ENCODE results near the gene TTLL9.

Gene TTLL9

GRCh38 chr20:31844737-31845299 is 25.6 kb upstream of the TTLL9 start:
- no peaks in the 10 kb centered on the region for H3K9me3 ChIP-seq
- no peak overlapping the region for H3K4me3 ChIP-seq (ENCODE audit: low read depth, low read length)
- H3K36me3 ChIP-seq = no peaks in the 10 kb centered on the region
- peaks cover 9% of the 10 kb centered on the region for H3K27me3 ChIP-seq
- TF ChIP-seq, protein P1, sequence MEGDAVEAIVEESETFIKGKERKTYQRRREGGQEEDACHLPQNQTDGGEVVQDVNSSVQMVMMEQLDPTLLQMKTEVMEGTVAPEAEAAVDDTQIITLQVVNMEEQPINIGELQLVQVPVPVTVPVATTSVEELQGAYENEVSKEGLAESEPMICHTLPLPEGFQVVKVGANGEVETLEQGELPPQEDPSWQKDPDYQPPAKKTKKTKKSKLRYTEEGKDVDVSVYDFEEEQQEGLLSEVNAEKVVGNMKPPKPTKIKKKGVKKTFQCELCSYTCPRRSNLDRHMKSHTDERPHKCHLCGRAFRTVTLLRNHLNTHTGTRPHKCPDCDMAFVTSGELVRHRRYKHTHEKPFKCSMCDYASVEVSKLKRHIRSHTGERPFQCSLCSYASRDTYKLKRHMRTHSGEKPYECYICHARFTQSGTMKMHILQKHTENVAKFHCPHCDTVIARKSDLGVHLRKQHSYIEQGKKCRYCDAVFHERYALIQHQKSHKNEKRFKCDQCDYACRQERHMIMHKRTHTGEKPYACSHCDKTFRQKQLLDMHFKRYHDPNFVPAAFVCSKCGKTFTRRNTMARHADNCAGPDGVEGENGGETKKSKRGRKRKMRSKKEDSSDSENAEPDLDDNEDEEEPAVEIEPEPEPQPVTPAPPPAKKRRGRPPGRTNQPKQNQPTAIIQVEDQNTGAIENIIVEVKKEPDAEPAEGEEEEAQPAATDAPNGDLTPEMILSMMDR (IDR thresholded peaks at IDR 0.05; ENCODE audit: low read depth, low read length) = no peak
- no peak for DNase-seq
- H3K4me1 ChIP-seq = peaks cover 9% of the 10 kb centered on the region

DNA sequence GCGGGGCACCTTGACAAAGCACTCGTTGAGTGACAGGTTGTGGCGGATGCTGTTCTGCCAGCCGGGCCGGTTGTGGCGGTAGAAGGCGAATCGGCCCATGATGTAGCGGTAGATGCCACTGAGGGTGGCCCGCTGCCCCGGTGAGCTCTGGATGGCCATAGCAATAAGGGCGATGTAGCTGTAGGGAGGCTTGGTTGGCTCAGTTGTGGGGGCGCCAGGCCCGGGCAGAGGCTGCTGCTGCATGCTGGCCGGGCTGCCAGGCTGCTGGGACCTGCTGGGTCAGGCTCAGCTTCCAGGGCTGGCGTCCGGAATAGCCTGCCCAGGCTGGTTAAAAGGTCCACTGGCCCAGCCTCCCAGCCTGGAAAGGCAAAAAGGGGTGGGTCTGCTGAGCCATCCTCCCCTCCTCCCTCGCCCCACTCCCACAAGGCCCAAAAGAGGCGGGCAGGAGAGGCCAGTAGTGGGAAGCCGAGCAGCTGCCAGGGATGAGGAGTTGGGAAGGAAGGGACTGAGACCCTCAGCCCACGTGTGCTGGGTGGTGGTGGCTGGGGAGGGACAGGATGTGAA is 25.1 kb upstream of the TTLL9 start, which contains the start of gene FOXS1:
TSS of gene FOXS1 (minus strand) at position 305 of the 564 bp plus-strand sequence. CDS start at position 243, 62 bp downstream.
- H3K4me3 ChIP-seq (ENCODE audit: low read depth, low read length) = no peak within 1 kb of the TSS

GRCh38 chr20:31846793-31847138 is 23.7 kb upstream of the TTLL9 start:
- no peak overlapping the region for H3K4me3 ChIP-seq (ENCODE audit: low read depth, low read length)
- no peak for DNase-seq
- peaks cover 24% of the 10 kb centered on the region for H3K27me3 ChIP-seq

More for the DNA sequence above, 25.1 kb upstream of the TTLL9 start, which contains the start of gene FOXS1:
- no peaks in the 10 kb centered on the region for H3K36me3 ChIP-seq
- H3K9me3 ChIP-seq = no peaks in the 10 kb centered on the region
- DNase-seq = no peak
- TF ChIP-seq, protein P1 (IDR thresholded peaks at IDR 0.05; ENCODE audit: low read depth, low read length) = no peak
- H3K27me3 ChIP-seq = peaks cover 14% of the 10 kb centered on the region
- H3K4me1 ChIP-seq = peaks cover 9% of the 10 kb centered on the region

DNA sequence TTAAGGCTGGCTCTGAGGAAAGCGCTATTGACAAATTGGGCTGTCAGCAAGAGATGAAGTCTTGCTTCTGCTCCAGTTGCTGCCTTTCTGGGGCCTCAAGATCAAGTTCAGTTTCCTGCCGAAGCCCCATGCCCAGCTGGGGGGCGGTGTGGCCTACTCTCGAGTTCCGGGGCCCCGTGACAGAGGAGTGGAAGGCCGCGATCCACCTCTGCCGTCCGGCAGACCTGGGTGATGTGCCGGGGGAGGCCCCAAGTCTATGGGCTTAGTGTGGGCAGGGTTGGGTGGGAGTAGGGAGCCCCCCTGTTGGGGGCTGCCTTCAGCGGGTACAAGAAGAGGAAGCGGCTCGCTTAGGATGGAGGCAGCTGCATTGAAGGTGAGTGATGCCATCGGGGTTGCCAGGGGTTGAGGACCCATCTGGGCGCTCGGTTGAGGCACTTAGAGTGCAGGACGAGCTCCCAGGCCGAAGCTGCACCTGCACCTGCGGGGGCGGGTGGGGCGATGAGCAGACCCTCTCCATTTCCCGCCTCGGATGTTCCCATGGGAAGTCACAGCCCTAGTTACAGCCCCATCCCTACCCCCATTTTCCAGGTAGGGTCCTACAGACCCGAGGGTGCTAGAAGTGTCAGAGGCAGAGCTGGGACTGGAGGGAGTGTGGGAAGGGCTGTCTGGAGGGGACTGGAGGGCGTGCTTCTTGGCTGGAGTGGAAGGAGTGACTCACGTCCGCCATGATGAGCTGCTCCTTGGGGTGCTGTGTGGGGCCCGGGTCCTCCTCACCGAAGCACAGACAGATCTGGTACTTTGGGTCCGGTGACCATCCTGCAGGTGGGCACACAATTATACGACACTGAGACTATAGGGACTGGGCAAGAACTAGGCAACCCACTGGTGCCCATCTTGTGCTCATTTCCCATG is 22.1 kb upstream of the TTLL9 start:
- Histone ChIP-seq H3K4me3 (ENCODE audit: low read depth, low read length) (no peak overlapping the region), H3K36me3 (no peaks in the 10 kb centered on the region), H3K27me3 (peaks cover 24% of the 10 kb centered on the region), H3K4me1 (no peaks in the 10 kb centered on the region), H3K9me3 (no peaks in the 10 kb centered on the region)
- TF ChIP-seq, protein P1 (IDR thresholded peaks at IDR 0.05; ENCODE audit: low read depth, low read length) = no peak
- no peak for DNase-seq

More at GRCh38 chr20:31846793-31847138, 23.7 kb upstream of the TTLL9 start:
- H3K36me3 ChIP-seq = no peaks in the 10 kb centered on the region
- H3K9me3 ChIP-seq = no peaks in the 10 kb centered on the region
- TF ChIP-seq, protein P1 (IDR thresholded peaks at IDR 0.05; ENCODE audit: low read depth, low read length) = no peak
- peaks cover 9% of the 10 kb centered on the region for H3K4me1 ChIP-seq

DNA sequence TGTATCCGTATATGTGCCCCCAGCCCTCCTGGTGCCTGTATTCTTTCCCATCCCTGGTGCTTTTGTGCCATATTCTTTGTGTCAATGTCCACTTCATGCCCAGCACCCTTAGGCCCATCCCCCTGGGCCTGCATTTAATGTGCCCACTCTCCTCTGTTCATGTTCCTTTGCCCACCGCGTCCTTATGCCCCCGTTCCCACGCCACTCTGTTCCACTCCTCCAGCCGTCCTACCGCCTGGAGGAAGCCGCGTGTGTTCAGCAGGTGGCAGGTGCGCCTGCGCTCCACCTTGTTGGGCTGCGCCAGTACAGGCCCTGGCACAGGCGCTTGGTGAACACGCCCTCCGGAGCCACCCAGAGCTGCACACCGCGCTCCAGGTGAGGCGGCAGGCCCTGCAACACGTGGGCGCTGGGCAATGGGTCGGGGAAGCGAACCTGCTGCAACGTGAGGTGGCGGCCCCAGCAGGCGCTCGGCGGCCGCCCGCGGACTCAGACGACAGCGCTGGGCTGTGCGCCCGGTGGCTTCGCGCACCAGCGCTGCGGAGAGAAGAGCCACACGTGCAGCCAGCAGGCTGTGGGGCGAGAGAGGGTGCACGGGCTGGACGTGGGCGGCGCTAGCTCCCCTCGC is 21.0 kb upstream of the TTLL9 start:
- no peaks in the 10 kb centered on the region for H3K4me1 ChIP-seq
- DNase-seq = no peak
- peaks cover 24% of the 10 kb centered on the region for H3K27me3 ChIP-seq
- TF ChIP-seq, protein P1 (IDR thresholded peaks at IDR 0.05; ENCODE audit: low read depth, low read length) = no peak
- H3K4me3 ChIP-seq (ENCODE audit: low read depth, low read length) = no peak overlapping the region
- no peaks in the 10 kb centered on the region for H3K36me3 ChIP-seq
- H3K9me3 ChIP-seq = no peaks in the 10 kb centered on the region

Data from BE2C (cell line).